Endothelial cell of umbilical vein (primary cell): ENCODE results near the gene LYZL4. TPM values are rescaled to one million over a fixed set of nuclear protein-coding genes. Genes with fewer than 3 reads are reported as not detected.

ENCODE experiments used
- BruUV-seq: library from RNA; stranded (reverse); fragments of 400-500 nt; replicated peaks from 2 replicates; lab custom pipeline; 2021; lab: Mats Ljungman, UMichigan
- CTCF ChIA-PET: fragments of 300-600, 350-600 bp; sonication (Branson Sonifier 250); formaldehyde crosslinking; loops from one replicate; lab custom pipeline; 2021; ENCODE audit warnings: antibody characterized with exemption, inconsistent platforms; lab: Charles Lee
- POLR2A ChIA-PET: fragments of 300-600, 350-600 bp; sonication (Branson Sonifier 250); formaldehyde crosslinking; loops from one replicate; lab custom pipeline; 2021; ENCODE audit warnings: antibody characterized with exemption, inconsistent platforms; lab: Charles Lee
- DNase-seq: peaks from one replicate; pipeline ENCODE4 v3.0.0-alpha.2; 2011; ENCODE audit warnings: low read depth, low spot score
- FAIRE-seq: peaks from 2 replicates; lab custom pipeline; 2011; peaks lifted over from hg19 to GRCh38; lab: Jason Lieb, UNC
- H2AFZ ChIP-seq: 2 replicates; pipeline ENCODE4 v1.6.0; 2012; ENCODE audit warnings: low read depth, low read length, control low read depth, inconsistent platforms
- H3K27ac ChIP-seq: 2 replicates; pipeline ENCODE4 v1.5.1; 2011; ENCODE audit warnings: low read depth, mild to moderate bottlenecking, control low read depth, low read length, moderate library complexity; ENCODE audit not compliant: insufficient read depth
- H3K27me3 ChIP-seq, 2 experiments: 2 replicates each; pipeline versions ENCODE4 v1.6.0 to v1.6.1; 2011; ENCODE audit warnings: low read length in 2 of 2, mixed read lengths in 1 of 2; ENCODE audit not compliant: control insufficient read depth in 2 of 2, insufficient read depth in 2 of 2
- H3K36me3 ChIP-seq, 2 experiments: 2 replicates in 1 of 2; 3 replicates in 1 of 2; pipeline ENCODE4 v1.5.1; 2011; ENCODE audit warnings: low read length in 2 of 2, mild to moderate bottlenecking in 1 of 2, moderate library complexity in 1 of 2; ENCODE audit not compliant: control insufficient read depth in 2 of 2, insufficient read depth in 2 of 2; ENCODE audit errors: extremely low read depth in 1 of 2
- H3K4me1 ChIP-seq: 3 replicates; pipeline ENCODE4 v1.5.1; 2011; ENCODE audit warnings: mild to moderate bottlenecking, low read length; ENCODE audit not compliant: control insufficient read depth, insufficient read depth; ENCODE audit errors: extremely low read depth
- H3K4me2 ChIP-seq: 2 replicates; pipeline ENCODE4 v1.6.1; 2011; ENCODE audit warnings: low read length, control low read depth, mixed read lengths; ENCODE audit not compliant: insufficient read depth
- H3K4me3 ChIP-seq, 3 experiments: fragments of 200-600 bp in 1 of 3; sonication (generic), shearing (Covaris generic) in 1 of 3; replicated peaks in 1 of 3; 2 replicates each; pipeline ENCODE4 v1.5.1; 2011 to 2016; ENCODE audit warnings: control low read depth in 3 of 3, low read length in 3 of 3, mild to moderate bottlenecking in 2 of 3, inconsistent platforms in 1 of 3, low read depth in 1 of 3, moderate library complexity in 1 of 3; ENCODE audit not compliant: insufficient read depth in 1 of 3
- H3K79me2 ChIP-seq: 2 replicates; pipeline ENCODE4 v1.6.0; 2012; ENCODE audit warnings: low read length, inconsistent platforms; ENCODE audit not compliant: control insufficient read depth, insufficient read depth
- H3K9ac ChIP-seq: replicated peaks from 2 replicates; pipeline ENCODE3; 2011; ENCODE audit warnings: low read length, control low read depth; ENCODE audit not compliant: insufficient read depth; ENCODE audit errors: extremely low read depth
- H3K9me1 ChIP-seq: replicated peaks from 3 replicates; pipeline ENCODE4 v1.6.0; 2011; ENCODE audit warnings: mild to moderate bottlenecking, low read length; ENCODE audit not compliant: control insufficient read depth, insufficient read depth; ENCODE audit errors: extremely low read depth
- H3K9me3 ChIP-seq: replicated peaks from 2 replicates; pipeline ENCODE4 v1.5.1; 2012; ENCODE audit warnings: low read length, inconsistent platforms; ENCODE audit not compliant: control insufficient read depth, insufficient read depth
- H4K20me1 ChIP-seq: replicated peaks from 2 replicates; pipeline ENCODE3; 2011; ENCODE audit warnings: mild to moderate bottlenecking, low read length; ENCODE audit not compliant: control insufficient read depth, insufficient read depth; ENCODE audit errors: extremely low read depth
- JUN ChIP-seq: IDR thresholded peaks from 2 replicates; pipeline ENCODE4 v1.6.1; 2011; ENCODE audit warnings: borderline replicate concordance, low read depth; ENCODE audit not compliant: insufficient read length, insufficient read depth
- MAX ChIP-seq: IDR thresholded peaks from 2 replicates; pipeline ENCODE4 v1.6.1; 2011; ENCODE audit not compliant: insufficient read depth, insufficient read length
- MYC ChIP-seq: IDR thresholded peaks from one replicate; pipeline ENCODE4 v1.6.1; 2011; ENCODE audit warnings: mild to moderate bottlenecking, low read depth, low read length
- dilution Hi-C: fragments of 300-500 bp; cut with MboI; formaldehyde crosslinking; loops from one replicate; pipeline ENCODE4 v1.15.0; 2019; ENCODE audit warnings: low sequenced_read_pairs; ENCODE audit not compliant: extremely low pct_ligation_motif_present
- intact Hi-C: fragments of 100-400 bp; cut with micrococcal nuclease; formaldehyde crosslinking; loops from one replicate; pipeline ENCODE4 v1.10.0; 2022
- polyA plus RNA-seq, 4 experiments: library from polyadenylated mRNA; depleted of rRNA in 3 of 4; stranded (reverse) in 3 of 4; unstranded in 1 of 4; fragments of >200 nt; gene quantifications; 2 replicates each; pipeline versions ENCODE4 v1.2.1 to v1.2.3, GENCODE V29; 2011 to 2012; ENCODE audit warnings: missing spikeins in 1 of 4
- total RNA-seq: library from RNA; stranded (reverse); gene quantifications from 2 replicates; pipeline ENCODE4 v1.2.3, GENCODE V29; 2021

Gene LYZL4
- total and polyA plus RNA-seq, 2 donors (not counting 3 experiments of a cell fraction or from before 2014, with no cell fraction given): 0.41 TPM; not detected in 1

- ChIA-PET CTCF (no interaction called here), POLR2A (no interaction called here)
- BruUV-seq: no TSS peak
- no peaks in the 10 kb centered on the region for H3K9me3 ChIP-seq
- H3K4me2 ChIP-seq: no peak overlapping the region
- FAIRE-seq (no peak), DNase-seq (no peak)
- H3K4me1 ChIP-seq: no peaks in the 10 kb centered on the region
- no peaks in the 10 kb centered on the region for H3K36me3 ChIP-seq
- TF ChIP-seq JUN: no peak
- TF ChIP-seq MYC: no peak
- no peaks in the 10 kb centered on the region for H3K9me1 ChIP-seq
- H3K27me3 ChIP-seq: no peaks in the 10 kb centered on the region
- intact Hi-C loops (no loop called here), dilution Hi-C loops (no loop called here)
- H3K27ac ChIP-seq: no peak overlapping the region
- no peaks in the 10 kb centered on the region for H4K20me1 ChIP-seq
- no peaks in the 10 kb centered on the region for H3K79me2 ChIP-seq
- H3K4me3 ChIP-seq: no peak overlapping the region
- H3K9ac ChIP-seq: no peak overlapping the region
- H2AFZ ChIP-seq: no peak overlapping the region
Measured at GRCh38 chr3:42408156-42408555, 2.3 kb downstream of the LYZL4 start.

- dilution Hi-C loops: no loop called here
- ChIA-PET CTCF (no interaction called here), POLR2A (no interaction called here)
- H3K4me1 ChIP-seq: no peaks in the 10 kb centered on the region
- no peaks in the 10 kb centered on the region for H3K27me3 ChIP-seq
- no peak overlapping the region for H3K4me3 ChIP-seq
- H3K9me3 ChIP-seq: no peaks in the 10 kb centered on the region
- no peaks in the 10 kb centered on the region for H4K20me1 ChIP-seq
- DNase-seq (no peak), FAIRE-seq (no peak)
- H3K36me3 ChIP-seq: no peaks in the 10 kb centered on the region
- no peak overlapping the region for H3K4me2 ChIP-seq
- no peaks in the 10 kb centered on the region for H3K9me1 ChIP-seq
- no peak for TF ChIP-seq MAX
- no peak for TF ChIP-seq JUN
- no peaks in the 10 kb centered on the region for H3K79me2 ChIP-seq
- H2AFZ ChIP-seq: no peak overlapping the region
- intact Hi-C loops: no loop called here
- BruUV-seq: no TSS peak
- no peak overlapping the region for H3K9ac ChIP-seq
- H3K27ac ChIP-seq: no peak overlapping the region
Measured at GRCh38 chr3:42406727-42407450, 3.5 kb downstream of the LYZL4 start.
